ENCODE measurements around the gene PSD4. TPM values are rescaled to one million over a fixed set of nuclear protein-coding genes. Genes with fewer than 3 reads are reported as not detected.

Gene PSD4
- total RNA-seq, 1 experiment from 2014 or later: 0.60 TPM

DNA sequence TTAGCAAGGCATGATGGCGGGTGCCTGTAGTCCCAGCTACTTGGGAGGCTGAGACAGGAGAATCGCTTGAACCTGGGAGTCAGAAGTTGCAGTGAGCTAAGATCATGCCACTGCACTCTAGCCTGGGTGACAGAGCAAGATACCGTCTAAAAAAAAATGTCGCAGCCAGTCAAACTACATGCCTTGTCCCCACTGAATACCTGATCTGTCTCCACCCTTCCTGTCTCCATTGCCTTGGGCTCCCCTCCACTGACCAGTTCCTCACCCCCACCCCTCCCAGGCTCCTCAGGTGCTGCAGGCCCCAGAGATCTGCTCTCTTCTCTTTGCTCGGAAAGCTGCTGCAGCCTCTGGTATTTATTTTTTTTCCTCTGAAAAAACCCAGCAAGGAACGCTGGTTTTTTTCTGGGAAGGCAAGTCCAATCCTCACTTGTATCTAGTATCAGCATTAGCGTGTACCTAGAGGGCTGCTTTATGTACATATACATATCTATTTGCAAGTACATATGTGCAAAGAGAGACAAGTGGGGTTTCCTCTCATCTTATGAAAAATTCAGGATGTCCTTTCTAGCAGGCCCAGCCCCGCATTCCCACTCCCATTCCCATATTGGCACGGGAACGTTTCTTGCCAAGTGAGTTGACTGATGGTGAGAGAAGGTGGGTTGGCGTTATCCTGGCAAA lies 4.4 kb downstream of the PSD4 start:
- no TSS peak for BruUV-seq (replicated peaks)
- POLR2A ChIA-PET (ENCODE audit: low non-redundant PET): no interaction called here
- TF ChIP-seq EZH2 (IDR thresholded peaks at IDR 0.05; ENCODE audit: borderline replicate concordance, low read depth, low read length, poor library complexity, severe bottlenecking) (no peak), CTCF (conservative IDR thresholded peaks at IDR 0.05; ENCODE audit: low read depth, low read length) (no peak)

DNA sequence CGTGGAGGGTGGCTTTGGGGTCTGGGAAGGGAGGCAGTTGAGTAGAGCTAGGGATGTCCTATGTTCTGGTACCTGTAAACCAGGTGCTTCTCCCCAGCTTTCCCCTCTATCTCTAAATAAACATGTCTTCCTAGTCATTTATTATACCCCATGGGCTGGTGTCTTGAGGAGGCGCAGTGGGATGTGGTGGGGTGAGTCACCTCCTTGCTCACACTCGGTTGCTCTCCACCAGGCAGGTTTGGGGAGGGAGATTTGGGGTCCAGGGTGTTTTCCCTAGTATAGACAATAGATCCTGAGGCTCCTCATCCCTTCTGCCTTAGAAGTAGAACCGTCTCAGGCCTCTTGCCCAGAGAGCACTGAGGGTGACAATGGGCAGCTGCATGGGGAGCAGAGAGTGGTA lies 5.1 kb downstream of the PSD4 start:
- TF ChIP-seq EZH2 (IDR thresholded peaks at IDR 0.05; ENCODE audit: borderline replicate concordance, low read depth, low read length, poor library complexity, severe bottlenecking): no peak
- Histone ChIP-seq H3K27me3 (replicated peaks; ENCODE audit: insufficient read depth, low read depth, low read length, poor library complexity) (no peaks in the 10 kb centered on the region), H3K4me3 (ENCODE audit: low read depth, low read length, poor library complexity, severe bottlenecking) (no peak overlapping the region), H3K4me1 (ENCODE audit: insufficient read depth, low read length, poor library complexity, severe bottlenecking) (no peaks in the 10 kb centered on the region), H3K27ac (ENCODE audit: low read depth, low read length, poor library complexity, severe bottlenecking) (no peak overlapping the region), H3K9me3 (ENCODE audit: low read depth, low read length, poor library complexity, severe bottlenecking) (no peaks in the 10 kb centered on the region), H3K36me3 (ENCODE audit: insufficient read depth, low read length, poor library complexity, severe bottlenecking) (no peaks in the 10 kb centered on the region)
- POLR2A ChIA-PET (ENCODE audit: low non-redundant PET): no interaction called here
- intact Hi-C loops (cut with micrococcal nuclease; ENCODE audit: unreplicated experiment): no loop called here
- BruUV-seq (replicated peaks): no TSS peak
- CTCF ChIA-PET: no interaction called here
- no peak for DNase-seq (ENCODE audit: low spot score)

More for the DNA sequence above, 4.4 kb downstream of the PSD4 start:
- intact Hi-C loops (cut with micrococcal nuclease; ENCODE audit: unreplicated experiment): no loop called here
- Histone ChIP-seq H3K27me3 (replicated peaks; ENCODE audit: insufficient read depth, low read depth, low read length, poor library complexity) (no peaks in the 10 kb centered on the region), H3K9me3 (ENCODE audit: low read depth, low read length, poor library complexity, severe bottlenecking) (no peaks in the 10 kb centered on the region), H3K4me3 (ENCODE audit: low read depth, low read length, poor library complexity, severe bottlenecking) (no peak overlapping the region), H3K4me1 (ENCODE audit: insufficient read depth, low read length, poor library complexity, severe bottlenecking) (no peaks in the 10 kb centered on the region), H3K27ac (ENCODE audit: low read depth, low read length, poor library complexity, severe bottlenecking) (no peak overlapping the region), H3K36me3 (ENCODE audit: insufficient read depth, low read length, poor library complexity, severe bottlenecking) (no peaks in the 10 kb centered on the region)
- CTCF ChIA-PET: no interaction called here
- no peak for DNase-seq (ENCODE audit: low spot score)

DNA sequence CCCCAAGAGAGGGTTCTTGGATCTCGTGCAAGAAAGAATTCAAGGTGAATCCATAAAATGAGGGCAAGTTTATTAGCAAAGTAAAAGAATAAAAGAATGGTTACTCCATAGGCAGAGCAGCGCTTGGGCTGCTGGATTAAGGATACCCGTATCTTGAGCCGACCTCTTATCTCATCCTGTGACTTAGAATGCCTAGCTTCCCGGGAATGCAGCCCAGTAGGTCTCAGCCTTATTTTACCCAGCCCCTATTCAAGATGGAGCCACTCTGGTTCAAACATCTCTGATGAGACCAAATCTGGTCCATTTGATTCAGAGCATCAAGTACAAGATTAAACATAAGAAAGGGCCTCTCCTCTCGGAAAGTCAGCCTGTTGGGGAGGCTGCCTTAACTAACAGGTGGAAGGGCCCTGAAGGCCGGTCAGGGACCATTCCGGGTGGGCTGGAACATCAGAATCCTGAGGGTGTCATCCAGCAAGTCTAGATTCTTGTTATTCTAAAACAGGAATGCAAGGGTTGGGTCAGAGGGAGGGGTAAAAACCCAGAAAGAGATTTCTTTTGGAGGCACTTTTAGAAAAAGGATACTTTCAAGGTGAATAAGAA lies 5.8 kb downstream of the PSD4 start:
- BruUV-seq (replicated peaks): no TSS peak
- intact Hi-C loops (cut with micrococcal nuclease; ENCODE audit: unreplicated experiment): no loop called here
- no peak for TF ChIP-seq CTCF (conservative IDR thresholded peaks at IDR 0.05; ENCODE audit: low read depth, low read length)
- no peak for TF ChIP-seq EZH2 (IDR thresholded peaks at IDR 0.05; ENCODE audit: borderline replicate concordance, low read depth, low read length, poor library complexity, severe bottlenecking)
- Histone ChIP-seq H3K4me3 (ENCODE audit: low read depth, low read length, poor library complexity, severe bottlenecking) (no peak overlapping the region), H3K27ac (ENCODE audit: low read depth, low read length, poor library complexity, severe bottlenecking) (no peak overlapping the region), H3K36me3 (ENCODE audit: insufficient read depth, low read length, poor library complexity, severe bottlenecking) (no peaks in the 10 kb centered on the region), H3K9me3 (ENCODE audit: low read depth, low read length, poor library complexity, severe bottlenecking) (no peaks in the 10 kb centered on the region), H3K27me3 (replicated peaks; ENCODE audit: insufficient read depth, low read depth, low read length, poor library complexity) (no peaks in the 10 kb centered on the region), H3K4me1 (ENCODE audit: insufficient read depth, low read length, poor library complexity, severe bottlenecking) (no peaks in the 10 kb centered on the region)
- ChIA-PET CTCF (no interaction called here), POLR2A (ENCODE audit: low non-redundant PET) (no interaction called here)
- DNase-seq (ENCODE audit: low spot score): no peak
